Hepatocyte (in vitro differentiated cells): ENCODE measurements around the gene GSAP. TPM values are rescaled to one million over a fixed set of nuclear protein-coding genes. Genes with fewer than 3 reads are reported as not detected.

Experiments
- DNase-seq: peaks from one replicate; pipeline ENCODE4 v3.0.0-alpha.2; 2016; ENCODE audit warnings: low spot score
- H2AFZ ChIP-seq: fragments of 200-600 bp; sonication (generic); 2 replicates; pipeline ENCODE4 v1.6.0; 2016; ENCODE audit warnings: antibody characterized with exemption, mild to moderate bottlenecking
- H3K27ac ChIP-seq: fragments of 200-600 bp; sonication (generic); 2 replicates; pipeline ENCODE4 v1.5.1; 2016; ENCODE audit warnings: mild to moderate bottlenecking
- H3K27me3 ChIP-seq: fragments of 200-600 bp; sonication (generic); 2 replicates; pipeline ENCODE4 v1.6.1; 2016
- H3K36me3 ChIP-seq: fragments of 200-600 bp; sonication (generic); replicated peaks from 2 replicates; pipeline ENCODE4 v1.5.1; 2016; ENCODE audit warnings: low read depth; ENCODE audit not compliant: insufficient read depth
- H3K4me1 ChIP-seq: fragments of 200-600 bp; sonication (generic); 2 replicates; pipeline ENCODE4 v1.5.1; 2016; ENCODE audit warnings: mild to moderate bottlenecking, moderate library complexity; ENCODE audit not compliant: insufficient read depth
- H3K4me2 ChIP-seq: fragments of 200-600 bp; sonication (generic); 2 replicates; pipeline ENCODE4 v1.6.0; 2016
- H3K4me3 ChIP-seq: fragments of 200-600 bp; sonication (generic); 2 replicates; pipeline ENCODE4 v1.5.1; 2016; ENCODE audit warnings: mild to moderate bottlenecking
- H3K79me2 ChIP-seq: fragments of 200-600 bp; sonication (generic); 2 replicates; pipeline ENCODE4 v1.6.0; 2017; ENCODE audit warnings: mild to moderate bottlenecking
- H3K9me2 ChIP-seq: fragments of 200-600 bp; sonication (generic); replicated peaks from 2 replicates; pipeline ENCODE4 v1.6.0; 2017; ENCODE audit warnings: mild to moderate bottlenecking; ENCODE audit not compliant: insufficient read depth
- H3K9me3 ChIP-seq: fragments of 200-600 bp; sonication (generic); 2 replicates; pipeline ENCODE4 v1.5.1; 2016; ENCODE audit warnings: low read depth, mild to moderate bottlenecking
- H4K20me1 ChIP-seq: fragments of 200-600 bp; sonication (generic); 2 replicates; pipeline ENCODE4 v1.6.0; 2016; ENCODE audit warnings: mild to moderate bottlenecking; ENCODE audit not compliant: insufficient read depth, poor library complexity, severe bottlenecking
- EZH2 ChIP-seq: fragments of 200-600 bp; sonication (generic); IDR thresholded peaks from 2 replicates; pipeline ENCODE4 v1.6.1; 2016; ENCODE audit warnings: antibody characterized with exemption, mild to moderate bottlenecking, borderline replicate concordance
- EZH2phosphoT487 ChIP-seq: fragments of 200-600 bp; sonication (generic); IDR thresholded peaks from one replicate; pipeline ENCODE4 v1.6.1; 2018; ENCODE audit warnings: antibody characterized with exemption, mild to moderate bottlenecking, low read depth, moderate library complexity; ENCODE audit not compliant: unreplicated experiment, severe bottlenecking
- WGBS: methylation state at CpG from one replicate; pipeline ENCODE4 v1.1.6; 2016; ENCODE audit warnings: low lambda C conversion rate; ENCODE audit errors: missing lambda C conversion rate; 5-methylcytosine and 5-hydroxymethylcytosine counted together
- polyA plus RNA-seq: library from polyadenylated mRNA; unstranded; fragments of >200 nt; fragmentation: Nextera tagmentation; extraction: Ambion mirVana; gene quantifications from 2 replicates; pipeline ENCODE4 v1.2.1, GENCODE V29; 2016
- total RNA-seq: library from RNA; depleted of rRNA; stranded (reverse); fragments of >200 nt; gene quantifications from 2 replicates; pipeline ENCODE4 v1.2.3, GENCODE V29; 2014
- TF ChIP-seq, protein P1 (sequence below): fragments of 200-600 bp; sonication (generic); IDR thresholded peaks from 2 replicates; pipeline ENCODE4 v1.5.1; 2016; ENCODE audit warnings: antibody characterized with exemption, mild to moderate bottlenecking; ENCODE audit not compliant: poor library complexity

The GSAP gene
- total and polyA plus RNA-seq, 2 experiments from 2014 or later, result 9.9 to 11.1 TPM

- Histone ChIP-seq H3K9me3 (no peaks in the 10 kb centered on the region), H3K4me3 (no peak overlapping the region), H2AFZ (no peak overlapping the region), H3K79me2 (no peaks in the 10 kb centered on the region), H3K4me2 (no peak overlapping the region), H3K36me3 (no peaks in the 10 kb centered on the region), H3K9me2 (no peaks in the 10 kb centered on the region), H4K20me1 (no peaks in the 10 kb centered on the region), H3K27ac (no peak overlapping the region), H3K4me1 (no peaks in the 10 kb centered on the region), H3K27me3 (no peaks in the 10 kb centered on the region)
- 67% methylated on average over 1 of the region's 1 CpG for WGBS
- DNase-seq, result no peak
- TF ChIP-seq EZH2 (no peak), EZH2phosphoT487 (no peak)
- TF ChIP-seq, protein P1, sequence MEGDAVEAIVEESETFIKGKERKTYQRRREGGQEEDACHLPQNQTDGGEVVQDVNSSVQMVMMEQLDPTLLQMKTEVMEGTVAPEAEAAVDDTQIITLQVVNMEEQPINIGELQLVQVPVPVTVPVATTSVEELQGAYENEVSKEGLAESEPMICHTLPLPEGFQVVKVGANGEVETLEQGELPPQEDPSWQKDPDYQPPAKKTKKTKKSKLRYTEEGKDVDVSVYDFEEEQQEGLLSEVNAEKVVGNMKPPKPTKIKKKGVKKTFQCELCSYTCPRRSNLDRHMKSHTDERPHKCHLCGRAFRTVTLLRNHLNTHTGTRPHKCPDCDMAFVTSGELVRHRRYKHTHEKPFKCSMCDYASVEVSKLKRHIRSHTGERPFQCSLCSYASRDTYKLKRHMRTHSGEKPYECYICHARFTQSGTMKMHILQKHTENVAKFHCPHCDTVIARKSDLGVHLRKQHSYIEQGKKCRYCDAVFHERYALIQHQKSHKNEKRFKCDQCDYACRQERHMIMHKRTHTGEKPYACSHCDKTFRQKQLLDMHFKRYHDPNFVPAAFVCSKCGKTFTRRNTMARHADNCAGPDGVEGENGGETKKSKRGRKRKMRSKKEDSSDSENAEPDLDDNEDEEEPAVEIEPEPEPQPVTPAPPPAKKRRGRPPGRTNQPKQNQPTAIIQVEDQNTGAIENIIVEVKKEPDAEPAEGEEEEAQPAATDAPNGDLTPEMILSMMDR, result no peak
Observed at GRCh38 chr7:77309714-77310220, 106.4 kb downstream of the GSAP start.

DNA sequence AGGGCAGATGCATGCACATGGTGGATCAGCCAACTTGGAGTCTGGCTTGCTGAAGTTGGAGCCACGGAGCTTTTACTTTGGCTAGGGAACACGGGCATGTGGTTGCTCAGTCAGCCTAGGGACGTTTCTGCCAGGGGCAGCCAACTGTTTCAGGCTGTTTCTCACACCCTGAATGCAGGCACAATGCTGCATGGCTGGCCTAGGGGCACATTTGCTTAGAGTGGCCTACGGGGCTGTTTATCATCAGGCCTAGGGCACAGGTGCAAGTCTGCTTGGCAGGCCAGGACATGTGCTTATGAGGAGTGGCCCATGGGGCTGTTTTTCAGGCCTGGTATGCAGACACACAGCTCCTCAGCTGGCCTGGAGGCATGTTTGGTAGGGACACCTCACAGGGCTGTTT is 107.4 kb downstream of the GSAP start:
- H3K4me1 ChIP-seq, result no peaks in the 10 kb centered on the region
- no peaks in the 10 kb centered on the region for H3K36me3 ChIP-seq
- H3K4me3 ChIP-seq, result no peak overlapping the region
- DNase-seq, result no peak
- WGBS, result 91% methylated on average over 4 of the region's 4 CpGs
- no peak overlapping the region for H3K27ac ChIP-seq
- no peaks in the 10 kb centered on the region for H3K79me2 ChIP-seq
- no peaks in the 10 kb centered on the region for H3K9me2 ChIP-seq
- no peak for TF ChIP-seq EZH2phosphoT487
- no peak for TF ChIP-seq EZH2
- TF ChIP-seq, protein P1, result no peak
- H3K4me2 ChIP-seq, result no peak overlapping the region
- H3K27me3 ChIP-seq, result no peaks in the 10 kb centered on the region
- no peaks in the 10 kb centered on the region for H3K9me3 ChIP-seq
- no peaks in the 10 kb centered on the region for H4K20me1 ChIP-seq
- H2AFZ ChIP-seq, result no peak overlapping the region

GRCh38 chr7:77306231-77307067 is 109.7 kb downstream of the GSAP start:
- no peak overlapping the region for H3K4me2 ChIP-seq
- 86% methylated on average over 17 of the region's 17 CpGs for WGBS
- no peaks in the 10 kb centered on the region for H3K4me1 ChIP-seq
- H3K79me2 ChIP-seq, result no peaks in the 10 kb centered on the region
- H4K20me1 ChIP-seq, result no peaks in the 10 kb centered on the region
- no peaks in the 10 kb centered on the region for H3K36me3 ChIP-seq
- no peaks in the 10 kb centered on the region for H3K9me2 ChIP-seq
- no peaks in the 10 kb centered on the region for H3K27me3 ChIP-seq
- no peak overlapping the region for H2AFZ ChIP-seq
- H3K9me3 ChIP-seq, result no peaks in the 10 kb centered on the region
- TF ChIP-seq EZH2, result no peak
- TF ChIP-seq EZH2phosphoT487, result no peak
- TF ChIP-seq, protein P1, result no peak
- DNase-seq, result no peak
- H3K27ac ChIP-seq, result peak overlapping the region; percentile 31
- H3K4me3 ChIP-seq, result no peak overlapping the region
